AG04450 (cell line): Measurements from ENCODE around the gene NCLN. TPM values are rescaled to one million over a fixed set of nuclear protein-coding genes. Genes with fewer than 3 reads are reported as not detected.
A peak's percentile ranks its signal among the peaks of the same experiment; 100 is the strongest.

Experiments
- CTCF ChIA-PET: fragments of 300-600, 350-600 bp; formaldehyde crosslinking; extraction: SDS; loops from one replicate; lab custom pipeline; 2022; ENCODE audit warnings: antibody characterized with exemption, inconsistent platforms; lab: Charles Lee
- POLR2A ChIA-PET: fragments of 350-600 bp; formaldehyde crosslinking; extraction: SDS; loops from one replicate; lab custom pipeline; 2021; ENCODE audit warnings: antibody characterized with exemption, inconsistent platforms; lab: Yijun Ruan, JAX
- DNase-seq: peaks from one replicate; pipeline ENCODE4 v3.0.0-alpha.2; 2011; ENCODE audit warnings: low read depth, low spot score
- H3K27ac ChIP-seq: one replicate; pipeline ENCODE4 v1.5.1; 2012; ENCODE audit warnings: low read depth, low read length, control low read depth
- H3K27me3 ChIP-seq: one replicate; pipeline ENCODE4 v1.6.0; 2012; ENCODE audit warnings: low read length; ENCODE audit not compliant: control insufficient read depth, insufficient read depth
- H3K4me3 ChIP-seq: 2 replicates; pipeline ENCODE4 v1.5.1; 2011; ENCODE audit warnings: mild to moderate bottlenecking, low read depth, low read length, control low read depth
- H3K9me3 ChIP-seq: 2 replicates; pipeline ENCODE4 v1.5.1; 2012; ENCODE audit warnings: low read length; ENCODE audit not compliant: control insufficient read depth, insufficient read depth
- polyA plus RNA-seq: library from polyadenylated mRNA; depleted of rRNA; stranded (reverse); fragments of >200 nt; gene quantifications from 2 replicates; pipeline ENCODE4 v1.2.3, GENCODE V29; 2011
- TF ChIP-seq, protein P1 (sequence below): IDR thresholded peaks from 2 replicates; pipeline ENCODE4 v1.5.1; 2011; ENCODE audit warnings: low read depth, low read length, control low read depth, inconsistent platforms

The NCLN gene
- polyA plus RNA-seq, 1 experiment, result 27.1 TPM

DNA sequence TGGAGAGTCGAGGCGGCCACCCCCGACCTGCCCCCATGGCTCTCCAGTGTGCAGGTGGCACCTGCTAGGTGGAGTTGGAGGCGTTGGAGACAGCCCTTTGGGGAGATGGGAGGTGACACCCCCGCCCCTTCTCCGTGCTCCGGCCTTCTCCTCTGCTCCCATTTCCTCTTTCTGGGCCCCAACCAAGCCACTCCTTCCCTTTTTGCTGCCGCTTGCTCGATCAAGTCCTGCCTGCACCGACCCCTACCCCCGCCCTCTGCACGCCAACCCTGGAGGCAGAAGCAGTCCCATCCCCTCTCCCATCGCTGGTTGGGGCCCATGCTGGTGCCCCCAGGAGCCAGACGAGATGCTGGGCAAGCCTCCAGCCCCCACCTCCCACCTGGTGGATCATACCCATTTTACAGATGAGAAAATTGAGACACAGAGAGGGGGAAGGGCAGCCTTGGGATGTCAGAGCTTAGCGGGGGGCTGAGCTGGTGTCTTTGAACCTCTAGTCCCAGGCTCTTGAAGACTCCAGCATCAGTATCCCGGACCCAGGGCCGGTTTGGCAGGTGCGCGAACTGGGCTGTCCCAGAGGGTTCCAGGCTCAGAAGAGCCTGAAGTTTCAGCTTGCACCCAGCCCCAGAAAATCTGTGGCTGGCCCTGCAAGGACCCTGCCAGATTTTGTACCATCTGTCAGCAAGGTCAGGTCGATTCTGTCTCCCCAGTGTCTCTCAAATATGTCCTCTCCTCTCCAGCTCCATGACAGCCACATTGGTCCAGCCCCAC lies 39.6 kb upstream of the NCLN start:
- no peak for DNase-seq
- H3K9me3 ChIP-seq, result no peaks in the 10 kb centered on the region; the same call in 1 of the 2 replicates
- CTCF ChIA-PET, result interaction anchor here (0.5 to 1.7 kb wide), 4 partner anchors 9 to 171 kb away, joined by 3 to 5 read pairs (median 3); no protein-coding TSS in a partner anchor
- TF ChIP-seq, protein P1, sequence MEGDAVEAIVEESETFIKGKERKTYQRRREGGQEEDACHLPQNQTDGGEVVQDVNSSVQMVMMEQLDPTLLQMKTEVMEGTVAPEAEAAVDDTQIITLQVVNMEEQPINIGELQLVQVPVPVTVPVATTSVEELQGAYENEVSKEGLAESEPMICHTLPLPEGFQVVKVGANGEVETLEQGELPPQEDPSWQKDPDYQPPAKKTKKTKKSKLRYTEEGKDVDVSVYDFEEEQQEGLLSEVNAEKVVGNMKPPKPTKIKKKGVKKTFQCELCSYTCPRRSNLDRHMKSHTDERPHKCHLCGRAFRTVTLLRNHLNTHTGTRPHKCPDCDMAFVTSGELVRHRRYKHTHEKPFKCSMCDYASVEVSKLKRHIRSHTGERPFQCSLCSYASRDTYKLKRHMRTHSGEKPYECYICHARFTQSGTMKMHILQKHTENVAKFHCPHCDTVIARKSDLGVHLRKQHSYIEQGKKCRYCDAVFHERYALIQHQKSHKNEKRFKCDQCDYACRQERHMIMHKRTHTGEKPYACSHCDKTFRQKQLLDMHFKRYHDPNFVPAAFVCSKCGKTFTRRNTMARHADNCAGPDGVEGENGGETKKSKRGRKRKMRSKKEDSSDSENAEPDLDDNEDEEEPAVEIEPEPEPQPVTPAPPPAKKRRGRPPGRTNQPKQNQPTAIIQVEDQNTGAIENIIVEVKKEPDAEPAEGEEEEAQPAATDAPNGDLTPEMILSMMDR, result no peak
- no peaks in the 10 kb centered on the region for H3K27me3 ChIP-seq
- POLR2A ChIA-PET, result no interaction called here
- no peak overlapping the region for H3K4me3 ChIP-seq
- H3K27ac ChIP-seq, result no peak overlapping the region

DNA sequence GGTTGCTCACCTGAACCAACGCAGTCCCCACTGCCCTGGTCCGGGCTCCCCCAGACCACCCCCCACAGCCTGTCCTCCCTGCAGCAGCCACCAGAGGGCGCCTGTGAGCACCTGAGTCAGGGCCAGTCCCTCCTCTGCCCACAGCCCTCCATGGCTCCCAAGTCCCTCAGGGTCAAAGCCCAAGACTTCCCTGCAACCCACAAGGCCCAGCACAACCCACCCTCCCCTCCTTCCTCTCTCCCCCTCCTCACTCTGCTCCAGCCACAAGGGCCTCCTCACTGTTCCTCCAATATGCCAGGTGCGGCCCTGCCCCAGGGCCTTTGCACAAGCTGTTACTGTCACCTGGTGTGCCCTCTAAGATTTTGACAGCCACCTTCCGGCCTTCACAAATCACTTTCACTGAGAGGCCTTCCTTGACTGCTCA lies 39.0 kb upstream of the NCLN start:
- Histone ChIP-seq H3K9me3 (peaks cover 2% of the 10 kb centered on the region; the same call in 1 of the 2 replicates), H3K27me3 (no peaks in the 10 kb centered on the region), H3K4me3 (no peak overlapping the region), H3K27ac (no peak overlapping the region)
- DNase-seq, result no peak
- CTCF ChIA-PET, result interaction anchor here (0.5 to 1.7 kb wide), 4 partner anchors 9 to 171 kb away, joined by 3 to 5 read pairs (median 3); no protein-coding TSS in a partner anchor
- TF ChIP-seq, protein P1, result peak; percentile 69
- POLR2A ChIA-PET, result no interaction called here

DNA sequence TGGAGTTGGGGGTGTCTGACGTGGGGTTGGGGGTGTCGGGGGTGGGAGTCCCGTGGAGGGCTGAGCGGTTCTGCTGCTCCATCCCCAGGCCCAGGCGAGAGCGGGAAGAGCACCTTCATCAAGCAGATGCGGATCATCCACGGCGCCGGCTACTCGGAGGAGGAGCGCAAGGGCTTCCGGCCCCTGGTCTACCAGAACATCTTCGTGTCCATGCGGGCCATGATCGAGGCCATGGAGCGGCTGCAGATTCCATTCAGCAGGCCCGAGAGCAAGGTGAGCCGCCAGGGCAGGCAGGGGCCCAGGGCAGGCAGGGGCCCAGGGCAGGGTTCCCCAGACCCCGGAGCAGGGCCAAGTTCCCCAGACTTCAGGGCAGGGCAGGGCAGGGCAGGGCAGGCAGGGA lies 37.2 kb upstream of the NCLN start:
- Histone ChIP-seq H3K27me3 (no peaks in the 10 kb centered on the region), H3K27ac (no peak overlapping the region), H3K9me3 (peaks cover 3% of the 10 kb centered on the region; the same call in 1 of the 2 replicates), H3K4me3 (no peak overlapping the region)
- CTCF ChIA-PET, result no interaction called here
- POLR2A ChIA-PET, result no interaction called here
- no peak for DNase-seq
- TF ChIP-seq, protein P1, result no peak

DNA sequence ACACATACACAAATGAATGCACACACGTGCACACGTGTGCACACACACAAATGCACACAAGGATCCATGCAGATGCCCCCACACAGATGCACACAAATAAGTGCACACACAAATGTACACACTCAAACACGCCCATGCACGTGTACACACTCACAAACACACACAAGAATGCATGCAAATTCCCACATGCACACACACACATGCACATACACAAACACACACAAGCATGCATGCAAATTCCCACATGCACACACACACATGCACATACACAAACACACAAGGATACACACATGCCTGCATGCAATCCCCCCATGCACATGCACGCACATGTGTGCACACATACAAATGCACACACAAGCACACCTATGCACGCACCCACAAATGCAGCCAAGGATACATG lies 36.6 kb upstream of the NCLN start:
- Histone ChIP-seq H3K27ac (no peak overlapping the region), H3K27me3 (no peaks in the 10 kb centered on the region), H3K9me3 (peaks cover 3% of the 10 kb centered on the region; the same call in 1 of the 2 replicates), H3K4me3 (no peak overlapping the region)
- TF ChIP-seq, protein P1, result no peak
- POLR2A ChIA-PET, result no interaction called here
- DNase-seq, result no peak
- CTCF ChIA-PET, result no interaction called here
